K562 (cell line): ENCODE measurements around the gene MAP1LC3B2. TPM values are rescaled to one million over a fixed set of nuclear protein-coding genes. Genes with fewer than 3 reads are reported as not detected.

Source experiments
- SREBF1 ChIP-seq: fragments of 150-350 bp; IDR thresholded peaks from 2 replicates; pipeline ENCODE4 v1.6.1; 2014; ENCODE audit warnings: antibody characterized with exemption, low read depth, low read length, borderline replicate concordance
- ZNF444 ChIP-seq: fragments of 250-450 bp; sonication (Bioruptor Pico); IDR thresholded peaks from 2 replicates; pipeline ENCODE4 v1.4.0; 2020; ENCODE audit warnings: mild to moderate bottlenecking, moderate library complexity
- ZNF507 ChIP-seq: conservative IDR thresholded peaks from 2 replicates; pipeline ENCODE4 v1.6.1; 2017; ENCODE audit warnings: missing genetic modification characterization, missing compliant biosample characterization
- ZNF592 ChIP-seq: fragments of 450-650 bp; IDR thresholded peaks from 2 replicates; pipeline ENCODE4 v1.6.1; 2017; ENCODE audit warnings: antibody characterized with exemption, mild to moderate bottlenecking
- ZNF740 ChIP-seq, 3 experiments: fragments of 200-800 bp in 1 of 3; sonication (Bioruptor generic) in 1 of 3; sonication (generic) in 1 of 3; formaldehyde crosslinking in 1 of 3; IDR thresholded peaks; 2 replicates each; pipeline versions ENCODE4 v1.6.1 to v1.8.0; 2016 to 2022; ENCODE audit warnings: mild to moderate bottlenecking in 2 of 3, missing compliant biosample characterization in 2 of 3, missing genetic modification characterization in 2 of 3, missing genetic modification reagents in 1 of 3
- polyA plus RNA-seq, 8 experiments: library from polyadenylated mRNA; depleted of rRNA in 4 of 8; stranded (reverse) in 5 of 8; unstranded in 3 of 8; fragments of >200 nt; fragmentation: Nextera tagmentation in 2 of 8; fragmentation: Illumina TruSeq in 1 of 8; extraction: Ambion mirVana in 2 of 8; extraction: Trizol in 1 of 8; gene quantifications; 2 replicates each; pipeline versions ENCODE4 v1.2.1 to v1.2.3, GENCODE V29; 2011 to 2014; ENCODE audit warnings: inconsistent platforms in 1 of 8, missing spikeins in 1 of 8
- total RNA-seq, 7 experiments: library from RNA; depleted of rRNA in 6 of 7; stranded (reverse); fragments of >200 nt in 6 of 7; fragmentation: Illumina TruSeq in 2 of 7; extraction: Trizol in 2 of 7; gene quantifications; 2 replicates each; pipeline versions ENCODE4 v1.2.1 to v1.2.3, GENCODE V29; 2011 to 2021; ENCODE audit warnings: low replicate concordance in 1 of 7
- TF ChIP-seq, protein P1 (sequence below): fragments of 200-800 bp; sonication (Bioruptor generic); IDR thresholded peaks from 2 replicates; pipeline ENCODE4 v1.6.1; 2016; ENCODE audit warnings: missing genetic modification characterization, missing compliant biosample characterization
- TF ChIP-seq, protein P2 (sequence below): fragments of 250-450 bp; sonication (Bioruptor Pico); IDR thresholded peaks from 2 replicates; pipeline ENCODE4 v1.8.0; 2021; ENCODE audit warnings: mild to moderate bottlenecking, moderate library complexity

Gene MAP1LC3B2
- total and polyA plus RNA-seq, 9 of the 15 experiments (the other 6 are each of a cell fraction or from before 2014, with no cell fraction given) = 0.53 to 2.8 (median 0.76) TPM; not detected in 2

DNA sequence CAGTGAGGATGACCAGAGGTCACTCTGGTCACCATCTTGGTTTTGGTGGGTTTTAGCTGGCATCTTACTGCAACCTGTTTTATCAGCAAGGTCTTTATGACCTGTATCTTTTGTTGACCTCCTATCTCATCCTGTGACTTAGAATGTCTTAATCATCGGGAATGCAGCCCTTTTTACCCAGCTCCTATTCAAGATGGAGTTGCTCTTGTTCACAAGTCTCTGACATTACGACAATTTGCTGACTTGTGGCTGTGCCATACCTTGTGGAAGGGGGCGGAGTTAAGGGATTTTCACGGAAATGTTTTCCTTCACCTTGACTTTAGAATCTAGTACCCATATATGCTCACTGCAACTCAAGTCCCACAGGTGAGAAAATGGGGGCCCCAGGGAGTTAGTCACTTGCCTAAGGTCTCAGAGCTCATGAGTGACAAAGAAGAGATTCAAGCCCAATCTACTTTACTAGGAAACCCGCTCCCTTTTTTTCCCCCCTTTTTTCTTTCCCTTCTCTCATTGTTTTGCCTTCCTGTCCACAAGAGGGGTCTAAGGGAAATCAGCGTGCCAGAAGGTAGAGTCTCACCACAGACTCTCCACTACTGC is 2.7 kb upstream of the MAP1LC3B2 start (continued):
- TF ChIP-seq, protein P1, sequence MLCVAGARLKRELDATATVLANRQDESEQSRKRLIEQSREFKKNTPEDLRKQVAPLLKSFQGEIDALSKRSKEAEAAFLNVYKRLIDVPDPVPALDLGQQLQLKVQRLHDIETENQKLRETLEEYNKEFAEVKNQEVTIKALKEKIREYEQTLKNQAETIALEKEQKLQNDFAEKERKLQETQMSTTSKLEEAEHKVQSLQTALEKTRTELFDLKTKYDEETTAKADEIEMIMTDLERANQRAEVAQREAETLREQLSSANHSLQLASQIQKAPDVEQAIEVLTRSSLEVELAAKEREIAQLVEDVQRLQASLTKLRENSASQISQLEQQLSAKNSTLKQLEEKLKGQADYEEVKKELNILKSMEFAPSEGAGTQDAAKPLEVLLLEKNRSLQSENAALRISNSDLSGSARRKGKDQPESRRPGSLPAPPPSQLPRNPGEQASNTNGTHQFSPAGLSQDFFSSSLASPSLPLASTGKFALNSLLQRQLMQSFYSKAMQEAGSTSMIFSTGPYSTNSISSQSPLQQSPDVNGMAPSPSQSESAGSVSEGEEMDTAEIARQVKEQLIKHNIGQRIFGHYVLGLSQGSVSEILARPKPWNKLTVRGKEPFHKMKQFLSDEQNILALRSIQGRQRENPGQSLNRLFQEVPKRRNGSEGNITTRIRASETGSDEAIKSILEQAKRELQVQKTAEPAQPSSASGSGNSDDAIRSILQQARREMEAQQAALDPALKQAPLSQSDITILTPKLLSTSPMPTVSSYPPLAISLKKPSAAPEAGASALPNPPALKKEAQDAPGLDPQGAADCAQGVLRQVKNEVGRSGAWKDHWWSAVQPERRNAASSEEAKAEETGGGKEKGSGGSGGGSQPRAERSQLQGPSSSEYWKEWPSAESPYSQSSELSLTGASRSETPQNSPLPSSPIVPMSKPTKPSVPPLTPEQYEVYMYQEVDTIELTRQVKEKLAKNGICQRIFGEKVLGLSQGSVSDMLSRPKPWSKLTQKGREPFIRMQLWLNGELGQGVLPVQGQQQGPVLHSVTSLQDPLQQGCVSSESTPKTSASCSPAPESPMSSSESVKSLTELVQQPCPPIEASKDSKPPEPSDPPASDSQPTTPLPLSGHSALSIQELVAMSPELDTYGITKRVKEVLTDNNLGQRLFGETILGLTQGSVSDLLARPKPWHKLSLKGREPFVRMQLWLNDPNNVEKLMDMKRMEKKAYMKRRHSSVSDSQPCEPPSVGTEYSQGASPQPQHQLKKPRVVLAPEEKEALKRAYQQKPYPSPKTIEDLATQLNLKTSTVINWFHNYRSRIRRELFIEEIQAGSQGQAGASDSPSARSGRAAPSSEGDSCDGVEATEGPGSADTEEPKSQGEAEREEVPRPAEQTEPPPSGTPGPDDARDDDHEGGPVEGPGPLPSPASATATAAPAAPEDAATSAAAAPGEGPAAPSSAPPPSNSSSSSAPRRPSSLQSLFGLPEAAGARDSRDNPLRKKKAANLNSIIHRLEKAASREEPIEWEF (CRISPR knock-in tag) = 0 out of 2 replicates have a peak, but pooled peaks have one; percentile 73
- TF ChIP-seq ZNF444 (CRISPR knock-in tag) (peak; percentile 76; the same call in 1 of the 2 replicates), ZNF740 (CRISPR knock-in tag; IDR thresholded peaks at IDR 0.05) (no peak), ZNF740 (tag; IDR thresholded peaks at IDR 0.05) (peak in 1 of 2 experiments; percentile 97; a peak in 2 of 4 replicates), SREBF1 (no peak), ZNF507 (tag) (peak; percentile 63), ZNF592 (peak; percentile 100)
- TF ChIP-seq, protein P2, sequence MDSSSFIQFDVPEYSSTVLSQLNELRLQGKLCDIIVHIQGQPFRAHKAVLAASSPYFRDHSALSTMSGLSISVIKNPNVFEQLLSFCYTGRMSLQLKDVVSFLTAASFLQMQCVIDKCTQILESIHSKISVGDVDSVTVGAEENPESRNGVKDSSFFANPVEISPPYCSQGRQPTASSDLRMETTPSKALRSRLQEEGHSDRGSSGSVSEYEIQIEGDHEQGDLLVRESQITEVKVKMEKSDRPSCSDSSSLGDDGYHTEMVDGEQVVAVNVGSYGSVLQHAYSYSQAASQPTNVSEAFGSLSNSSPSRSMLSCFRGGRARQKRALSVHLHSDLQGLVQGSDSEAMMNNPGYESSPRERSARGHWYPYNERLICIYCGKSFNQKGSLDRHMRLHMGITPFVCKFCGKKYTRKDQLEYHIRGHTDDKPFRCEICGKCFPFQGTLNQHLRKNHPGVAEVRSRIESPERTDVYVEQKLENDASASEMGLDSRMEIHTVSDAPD = peak; percentile 88
